ENCODE data around the gene PGR.

Gene PGR

DNA sequence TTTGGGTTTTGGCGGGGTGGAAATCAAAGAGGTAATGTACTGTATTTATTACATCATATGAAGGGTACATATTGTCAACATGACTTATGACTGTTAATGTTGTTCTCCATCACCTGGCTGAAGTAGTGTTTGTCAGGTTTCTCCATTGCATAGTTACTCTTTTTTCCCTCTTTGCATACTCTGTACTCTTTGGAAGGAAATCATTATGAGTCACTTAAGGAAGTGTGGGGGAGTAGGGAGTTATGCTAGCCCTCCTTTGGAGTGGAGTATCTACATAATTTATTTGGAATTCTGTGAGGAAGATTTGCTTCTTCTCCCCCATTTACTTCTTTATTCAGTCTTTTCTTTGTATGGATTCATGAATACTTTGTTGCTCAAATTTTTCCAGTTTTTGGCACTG, 3.6 kb upstream of the PGR start:
- DNase-seq (ENCODE audit: low read depth) = no peak
- H3K4me3 ChIP-seq (ENCODE audit: low read depth, low read length) = no peak overlapping the region
- no peak for TF ChIP-seq CTCF (IDR thresholded peaks at IDR 0.05; ENCODE audit: low read depth, low read length, missing control alignments)

DNA sequence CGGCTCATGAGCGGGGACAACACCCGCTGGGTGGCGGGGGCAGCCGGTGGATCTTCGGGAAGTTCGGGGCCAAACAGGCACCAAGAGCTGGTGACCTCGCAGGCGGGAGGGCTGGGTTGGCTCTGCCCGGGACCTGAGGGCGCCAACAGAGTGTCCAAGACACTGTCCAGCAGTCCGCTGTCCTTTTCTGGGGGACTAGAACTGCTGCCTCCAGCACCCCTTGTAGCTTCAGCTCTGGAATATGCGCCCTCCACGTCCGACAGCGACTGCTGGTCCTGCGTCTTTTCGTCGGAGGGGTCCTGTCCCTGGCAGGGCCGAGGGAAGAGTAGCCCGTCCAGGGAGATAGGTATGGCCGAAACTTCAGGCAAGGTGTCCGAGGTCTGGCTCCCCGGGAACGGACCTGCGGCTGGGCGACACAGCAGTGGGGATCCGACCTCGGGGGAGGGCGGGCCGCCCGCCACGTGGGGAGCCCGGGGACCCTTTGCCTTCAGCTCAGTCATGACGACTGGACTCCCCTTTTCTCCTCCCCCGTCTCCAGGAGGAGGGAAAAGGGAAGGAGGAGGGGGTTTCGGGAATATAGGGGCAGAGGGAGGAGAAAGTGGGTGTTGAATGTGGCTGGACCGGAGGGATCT, 926 bp downstream of the PGR start:
- DNase-seq (ENCODE audit: low read depth) = no peak
- TF ChIP-seq CTCF (IDR thresholded peaks at IDR 0.05; ENCODE audit: low read depth, low read length, missing control alignments) = no peak
- no peak overlapping the region for H3K4me3 ChIP-seq (ENCODE audit: low read depth, low read length)

GRCh38 chr11:101127699-101128570, 1.7 kb downstream of the PGR start:
- TF ChIP-seq CTCF (IDR thresholded peaks at IDR 0.05; ENCODE audit: low read depth, low read length, missing control alignments) = no peak
- H3K4me3 ChIP-seq (ENCODE audit: low read depth, low read length) = no peak overlapping the region
- no peak for DNase-seq (ENCODE audit: low read depth)

- no peak overlapping the region for H3K4me3 ChIP-seq (ENCODE audit: low read depth, low read length)
- no peak for TF ChIP-seq CTCF (IDR thresholded peaks at IDR 0.05; ENCODE audit: low read depth, low read length, missing control alignments)
- DNase-seq (ENCODE audit: low read depth) = no peak
Measured at GRCh38 chr11:101127197-101127698, 2.4 kb downstream of the PGR start.

DNA sequence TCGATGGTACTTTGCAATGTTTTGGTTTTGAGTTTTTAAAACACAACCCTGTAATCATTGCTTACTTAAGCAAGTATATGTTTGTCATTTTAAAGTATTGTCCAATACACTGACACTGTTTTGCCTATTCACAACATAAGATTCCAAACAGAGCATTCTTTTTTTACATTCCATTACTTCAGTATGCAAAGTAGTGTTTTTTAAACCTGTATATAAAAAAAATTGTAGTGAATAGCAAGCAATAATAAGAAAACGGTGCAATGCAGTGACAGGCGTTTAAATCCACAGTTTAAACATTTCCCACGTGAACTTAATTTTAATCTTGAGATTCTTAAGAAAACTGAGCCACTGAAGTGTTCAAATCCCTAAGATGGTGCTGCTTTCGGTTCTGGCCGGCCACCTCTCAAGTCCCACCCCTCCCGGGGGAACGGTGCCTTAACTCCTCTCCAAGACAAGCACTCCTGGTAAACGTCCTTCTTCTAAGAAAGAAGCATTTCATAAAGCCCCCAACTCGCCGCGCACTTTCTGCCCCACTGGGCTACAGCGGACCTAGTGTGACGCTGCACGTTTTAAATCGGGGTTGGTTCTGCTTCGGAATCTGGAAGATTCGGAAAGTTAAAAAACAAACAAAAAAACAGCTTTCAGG, 2.9 kb downstream of the PGR start:
- DNase-seq (ENCODE audit: low read depth) = no peak
- no peak for TF ChIP-seq CTCF (IDR thresholded peaks at IDR 0.05; ENCODE audit: low read depth, low read length, missing control alignments)
- H3K4me3 ChIP-seq (ENCODE audit: low read depth, low read length) = no peak overlapping the region

DNA sequence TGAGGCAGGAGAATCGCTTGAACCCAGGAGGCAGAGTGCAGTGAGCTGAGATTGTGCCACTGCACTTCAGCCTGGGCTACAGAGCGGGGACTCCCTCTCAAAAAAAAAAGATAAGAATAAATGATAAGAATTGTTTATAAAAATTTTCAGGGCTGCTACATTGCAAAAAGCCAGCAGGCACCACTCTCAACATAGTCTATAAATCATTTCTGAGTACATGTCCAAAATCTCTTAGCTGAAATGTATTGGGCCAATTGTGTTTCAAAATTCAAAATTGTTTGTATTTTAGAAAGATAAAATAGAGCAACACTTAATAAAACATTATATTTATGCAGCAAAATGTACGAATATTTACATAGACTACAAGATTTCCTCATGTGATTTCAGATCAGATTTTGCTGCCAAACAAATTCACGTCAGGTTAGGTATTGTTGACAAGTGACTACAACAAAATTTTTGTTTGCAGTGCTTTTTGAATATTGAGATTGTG, 13.9 kb downstream of the PGR start:
- H3K4me3 ChIP-seq (ENCODE audit: low read depth, low read length) = no peak overlapping the region
- TF ChIP-seq CTCF (IDR thresholded peaks at IDR 0.05; ENCODE audit: low read depth, low read length, missing control alignments) = no peak
- DNase-seq (ENCODE audit: low read depth) = no peak

Data from GM12864 (cell line).